ENCODE results near the gene KCNK2. TPM values are rescaled to one million over a fixed set of nuclear protein-coding genes. Genes with fewer than 3 reads are reported as not detected.

The KCNK2 gene
- total RNA-seq, 1 donor from 2014 or later: 1.1 TPM

DNA sequence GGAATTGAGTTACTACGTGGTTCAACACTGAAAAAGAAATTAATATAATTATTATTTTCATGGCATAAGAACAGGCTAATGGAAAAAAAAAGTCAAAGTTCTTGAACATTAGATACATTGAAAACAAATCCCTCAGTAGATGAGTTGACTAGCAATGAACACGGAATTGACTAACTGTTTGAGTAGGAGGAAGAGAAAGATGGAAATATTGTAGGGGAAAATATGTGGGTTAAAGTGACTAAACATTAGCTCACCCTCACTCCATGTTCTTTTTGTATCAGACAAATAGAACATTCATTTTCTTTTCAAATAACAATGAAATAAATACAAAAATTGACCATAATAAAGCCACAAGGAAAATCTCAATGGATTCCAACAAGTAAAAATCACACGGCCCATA is 84.3 kb downstream of the KCNK2 start:
- H3K27ac Mint-ChIP-seq: no peak overlapping the region

DNA sequence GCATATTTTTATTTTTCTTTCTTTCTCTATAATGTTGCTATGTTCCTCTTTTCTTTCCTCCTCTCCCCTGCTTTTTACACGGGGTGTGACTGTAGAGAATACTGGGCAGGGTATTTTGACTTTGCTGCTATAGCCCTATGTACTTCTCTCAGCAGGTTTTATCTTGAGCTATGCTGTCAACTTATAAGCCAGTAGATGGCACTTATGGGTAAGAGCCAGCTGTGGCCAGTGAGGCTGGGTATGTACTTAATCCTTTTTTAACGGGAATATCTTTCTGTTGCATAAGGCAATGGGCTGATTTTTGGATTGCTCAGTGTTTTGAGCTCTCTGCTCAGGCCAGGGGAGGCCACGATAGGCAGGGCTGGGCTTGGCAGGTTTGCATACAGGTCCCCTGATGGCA is 99.0 kb downstream of the KCNK2 start:
- Mint-ChIP-seq H3K27me3 (ENCODE audit: insufficient read depth, low read depth) (no peaks in the 10 kb centered on the region), H3K9me3 (no peaks in the 10 kb centered on the region), H3K27ac (no peak overlapping the region), H3K4me3 (no peak overlapping the region), H3K4me1 (no peaks in the 10 kb centered on the region), H3K36me3 (peaks cover 2% of the 10 kb centered on the region)
- Histone ChIP-seq H3K4me1 (no peaks in the 10 kb centered on the region), H2AFZ (replicated peaks) (no peak overlapping the region), H3K4me3 (no peak overlapping the region), H3K9ac (no peak overlapping the region), H4K20me1 (ENCODE audit: low read depth) (no peaks in the 10 kb centered on the region), H3K79me2 (ENCODE audit: low read depth) (no peaks in the 10 kb centered on the region), H3K9me3 (ENCODE audit: low read depth) (no peaks in the 10 kb centered on the region), H3F3A (ENCODE audit: low read depth) (no peaks in the 10 kb centered on the region), H3K27ac (no peak overlapping the region), H3K36me3 (no peaks in the 10 kb centered on the region), H3K27me3 (no peaks in the 10 kb centered on the region), H3K4me2 (no peak overlapping the region)
- DNase-seq (ENCODE audit: low spot score): peak; percentile 5
- TF ChIP-seq, protein P1, sequence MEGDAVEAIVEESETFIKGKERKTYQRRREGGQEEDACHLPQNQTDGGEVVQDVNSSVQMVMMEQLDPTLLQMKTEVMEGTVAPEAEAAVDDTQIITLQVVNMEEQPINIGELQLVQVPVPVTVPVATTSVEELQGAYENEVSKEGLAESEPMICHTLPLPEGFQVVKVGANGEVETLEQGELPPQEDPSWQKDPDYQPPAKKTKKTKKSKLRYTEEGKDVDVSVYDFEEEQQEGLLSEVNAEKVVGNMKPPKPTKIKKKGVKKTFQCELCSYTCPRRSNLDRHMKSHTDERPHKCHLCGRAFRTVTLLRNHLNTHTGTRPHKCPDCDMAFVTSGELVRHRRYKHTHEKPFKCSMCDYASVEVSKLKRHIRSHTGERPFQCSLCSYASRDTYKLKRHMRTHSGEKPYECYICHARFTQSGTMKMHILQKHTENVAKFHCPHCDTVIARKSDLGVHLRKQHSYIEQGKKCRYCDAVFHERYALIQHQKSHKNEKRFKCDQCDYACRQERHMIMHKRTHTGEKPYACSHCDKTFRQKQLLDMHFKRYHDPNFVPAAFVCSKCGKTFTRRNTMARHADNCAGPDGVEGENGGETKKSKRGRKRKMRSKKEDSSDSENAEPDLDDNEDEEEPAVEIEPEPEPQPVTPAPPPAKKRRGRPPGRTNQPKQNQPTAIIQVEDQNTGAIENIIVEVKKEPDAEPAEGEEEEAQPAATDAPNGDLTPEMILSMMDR (IDR thresholded peaks at IDR 0.05): peak; percentile 31
- TF ChIP-seq EZH2 (IDR thresholded peaks at IDR 0.05): no peak

More for the DNA sequence above, 84.3 kb downstream of the KCNK2 start:
- Histone ChIP-seq H3K27me3 (no peaks in the 10 kb centered on the region), H3F3A (ENCODE audit: low read depth) (no peaks in the 10 kb centered on the region), H2AFZ (replicated peaks) (no peak overlapping the region), H3K4me3 (no peak overlapping the region), H3K9ac (no peak overlapping the region), H4K20me1 (ENCODE audit: low read depth) (no peaks in the 10 kb centered on the region), H3K4me2 (no peak overlapping the region), H3K27ac (no peak overlapping the region), H3K9me3 (ENCODE audit: low read depth) (no peaks in the 10 kb centered on the region), H3K36me3 (no peaks in the 10 kb centered on the region), H3K4me1 (no peaks in the 10 kb centered on the region), H3K79me2 (ENCODE audit: low read depth) (no peaks in the 10 kb centered on the region)
- TF ChIP-seq, protein P1 (IDR thresholded peaks at IDR 0.05): no peak
- TF ChIP-seq EZH2 (IDR thresholded peaks at IDR 0.05) (no peak), EZH2phosphoT487 (IDR thresholded peaks at IDR 0.05) (no peak)
- no peaks in the 10 kb centered on the region for H3K36me3 Mint-ChIP-seq
- H3K4me1 Mint-ChIP-seq: no peaks in the 10 kb centered on the region
- no peak overlapping the region for H3K4me3 Mint-ChIP-seq
- H3K27me3 Mint-ChIP-seq (ENCODE audit: insufficient read depth, low read depth): no peaks in the 10 kb centered on the region
- peaks cover 2% of the 10 kb centered on the region for H3K9me3 Mint-ChIP-seq
- no peak for DNase-seq (ENCODE audit: low spot score)

DNA sequence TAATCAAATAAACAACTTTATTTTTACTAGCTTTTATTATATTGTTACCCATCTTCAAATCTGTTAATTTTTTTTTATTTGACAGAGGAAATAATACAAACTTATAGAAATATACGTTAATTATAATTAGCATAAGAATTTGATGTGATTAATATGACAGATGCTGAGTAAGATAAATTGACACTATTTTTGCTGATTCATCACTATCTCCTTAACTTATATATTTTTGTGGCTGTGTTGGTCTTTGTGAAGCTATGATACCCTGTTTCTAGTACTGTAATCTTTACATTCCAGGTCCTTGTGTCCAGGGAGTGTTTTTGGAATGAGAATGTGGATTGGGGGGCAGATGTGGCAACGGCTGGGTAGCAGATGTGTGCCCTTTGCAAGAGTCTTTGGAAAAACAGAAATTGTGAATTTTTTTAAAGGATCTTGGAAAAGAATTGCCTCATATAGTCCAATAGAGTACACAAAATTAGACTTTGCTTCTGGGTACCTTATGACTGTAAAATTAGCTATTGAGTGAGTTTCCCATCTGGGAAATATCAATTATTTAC is 102.6 kb downstream of the KCNK2 start:
- Mint-ChIP-seq H3K4me1 (no peaks in the 10 kb centered on the region), H3K27ac (no peak overlapping the region), H3K36me3 (peaks cover 2% of the 10 kb centered on the region), H3K9me3 (no peaks in the 10 kb centered on the region), H3K27me3 (ENCODE audit: insufficient read depth, low read depth) (no peaks in the 10 kb centered on the region), H3K4me3 (no peak overlapping the region)
- DNase-seq (ENCODE audit: low spot score): no peak
- no peaks in the 10 kb centered on the region for H3K27me3 ChIP-seq
- H3K4me2 ChIP-seq: no peak overlapping the region
- TF ChIP-seq EZH2 (IDR thresholded peaks at IDR 0.05) (no peak), EZH2phosphoT487 (IDR thresholded peaks at IDR 0.05) (no peak)
- TF ChIP-seq, protein P1 (IDR thresholded peaks at IDR 0.05): no peak
- no peaks in the 10 kb centered on the region for H3F3A ChIP-seq (ENCODE audit: low read depth)
- H2AFZ ChIP-seq (replicated peaks): no peak overlapping the region
- H3K9me3 ChIP-seq (ENCODE audit: low read depth): no peaks in the 10 kb centered on the region
- no peaks in the 10 kb centered on the region for H3K4me1 ChIP-seq
- H3K4me3 ChIP-seq: no peak overlapping the region
- no peak overlapping the region for H3K9ac ChIP-seq
- no peaks in the 10 kb centered on the region for H3K36me3 ChIP-seq
- no peak overlapping the region for H3K27ac ChIP-seq
- H4K20me1 ChIP-seq (ENCODE audit: low read depth): no peaks in the 10 kb centered on the region
- H3K79me2 ChIP-seq (ENCODE audit: low read depth): no peaks in the 10 kb centered on the region

All from neural progenitor cell (in vitro differentiated cells).